Panc1 (cell line): ENCODE data around the gene TP53BP2. TPM values are rescaled to one million over a fixed set of nuclear protein-coding genes. Genes with fewer than 3 reads are reported as not detected.
A peak's percentile ranks its signal among the peaks of the same experiment; 100 is the strongest.

Source experiments
- ATAC-seq: fragments of 200-7000 bp; cut with Tn5 transposase; 2 replicates; pipeline ENCODE4 v1.9.1; 2020; ENCODE audit warnings: mild to moderate bottlenecking, moderate library complexity
- BruUV-seq: library from RNA; stranded (reverse); fragments of 400-500 nt; replicated peaks from 2 replicates; lab custom pipeline; 2021; lab: Mats Ljungman, UMichigan
- CTCF ChIA-PET: fragments of 300-600 bp; sonication (Branson Sonifier 250); formaldehyde crosslinking; loops from one replicate; lab custom pipeline; 2022; ENCODE audit warnings: antibody characterized with exemption; lab: Charles Lee
- POLR2A ChIA-PET: fragments of 300-600 bp; sonication (Branson Sonifier 250); formaldehyde crosslinking; loops from one replicate; lab custom pipeline; 2022; ENCODE audit warnings: antibody characterized with exemption; lab: Charles Lee
- DNase-seq: peaks from one replicate; pipeline ENCODE4 v3.0.0-alpha.2; 2010; ENCODE audit warnings: low read depth, low spot score
- H3K27ac ChIP-seq: 2 replicates; pipeline ENCODE4 v1.5.1; 2011; ENCODE audit warnings: mild to moderate bottlenecking, low read length, inconsistent platforms
- H3K27me3 ChIP-seq: fragments of 200-500 bp; sonication (Bioruptor generic); 2 replicates; pipeline ENCODE4 v1.6.0; 2014; ENCODE audit warnings: low read length, inconsistent platforms; ENCODE audit not compliant: control insufficient read depth, insufficient read depth
- H3K36me3 ChIP-seq: fragments of 200-500 bp; sonication (Bioruptor generic); 2 replicates; pipeline ENCODE4 v1.5.1; 2014; ENCODE audit warnings: inconsistent platforms, mild to moderate bottlenecking, low read length, moderate library complexity; ENCODE audit not compliant: control insufficient read depth, insufficient read depth
- H3K4me1 ChIP-seq: 2 replicates; pipeline ENCODE4 v1.5.1; 2011; ENCODE audit warnings: inconsistent platforms, mild to moderate bottlenecking, low read length, moderate library complexity; ENCODE audit not compliant: control insufficient read depth, insufficient read depth
- H3K4me3 ChIP-seq, 2 experiments: 2 replicates each; pipeline ENCODE4 v1.5.1; 2011 to 2012; ENCODE audit warnings: low read depth in 2 of 2, low read length in 2 of 2, mild to moderate bottlenecking in 2 of 2, inconsistent platforms in 1 of 2, moderate library complexity in 1 of 2
- H3K9me3 ChIP-seq: fragments of 200-500 bp; sonication (Bioruptor generic); 2 replicates; pipeline ENCODE4 v1.5.1; 2014; ENCODE audit warnings: low read depth, mild to moderate bottlenecking, inconsistent platforms, low read length, moderate library complexity; ENCODE audit not compliant: control insufficient read depth, insufficient read depth
- POLR2AphosphoS5 ChIP-seq: IDR thresholded peaks from 2 replicates; pipeline ENCODE4 v1.6.1; 2012; ENCODE audit warnings: mild to moderate bottlenecking, low read depth, low read length, moderate library complexity
- REST ChIP-seq, 2 experiments: IDR thresholded peaks; 2 replicates each; pipeline ENCODE4 v1.6.1; 2011 to 2012; ENCODE audit warnings: low read depth in 2 of 2, control low read depth in 1 of 2, low read length in 1 of 2, mild to moderate bottlenecking in 1 of 2, moderate library complexity in 1 of 2; ENCODE audit not compliant: insufficient read depth in 1 of 2
- SIN3A ChIP-seq: IDR thresholded peaks from 2 replicates; pipeline ENCODE4 v1.6.1; 2012; ENCODE audit warnings: low read depth, mild to moderate bottlenecking, low read length, moderate library complexity, borderline replicate concordance; ENCODE audit not compliant: insufficient read depth
- TCF7L2 ChIP-seq: IDR thresholded peaks from 2 replicates; pipeline ENCODE4 v1.6.1; 2011; ENCODE audit warnings: mild to moderate bottlenecking, low read depth, low read length, inconsistent platforms
- in situ Hi-C: cut with HindIII; loops from 2 replicates; pipeline ENCODE4 v1.10.0; 2016; ENCODE audit warnings: low sequenced_read_pairs, low pct_unique_long_range_greater_than_20kb
- intact Hi-C: fragments of 100-400 bp; cut with micrococcal nuclease; formaldehyde crosslinking; loops from one replicate; pipeline ENCODE4 v1.10.0; 2022; ENCODE audit not compliant: unreplicated experiment
- total RNA-seq: library from RNA; stranded (reverse); gene quantifications from one replicate; pipeline ENCODE4 v1.2.1, GENCODE V29; 2021; ENCODE audit not compliant: unreplicated experiment
- TF ChIP-seq, protein P1 (sequence below): fragments of 450-650 bp; IDR thresholded peaks from 2 replicates; pipeline ENCODE4 v1.5.1; 2017; ENCODE audit warnings: mild to moderate bottlenecking

TP53BP2 gene
- total RNA-seq, 1 experiment from 2014 or later = 51.4 TPM

DNA sequence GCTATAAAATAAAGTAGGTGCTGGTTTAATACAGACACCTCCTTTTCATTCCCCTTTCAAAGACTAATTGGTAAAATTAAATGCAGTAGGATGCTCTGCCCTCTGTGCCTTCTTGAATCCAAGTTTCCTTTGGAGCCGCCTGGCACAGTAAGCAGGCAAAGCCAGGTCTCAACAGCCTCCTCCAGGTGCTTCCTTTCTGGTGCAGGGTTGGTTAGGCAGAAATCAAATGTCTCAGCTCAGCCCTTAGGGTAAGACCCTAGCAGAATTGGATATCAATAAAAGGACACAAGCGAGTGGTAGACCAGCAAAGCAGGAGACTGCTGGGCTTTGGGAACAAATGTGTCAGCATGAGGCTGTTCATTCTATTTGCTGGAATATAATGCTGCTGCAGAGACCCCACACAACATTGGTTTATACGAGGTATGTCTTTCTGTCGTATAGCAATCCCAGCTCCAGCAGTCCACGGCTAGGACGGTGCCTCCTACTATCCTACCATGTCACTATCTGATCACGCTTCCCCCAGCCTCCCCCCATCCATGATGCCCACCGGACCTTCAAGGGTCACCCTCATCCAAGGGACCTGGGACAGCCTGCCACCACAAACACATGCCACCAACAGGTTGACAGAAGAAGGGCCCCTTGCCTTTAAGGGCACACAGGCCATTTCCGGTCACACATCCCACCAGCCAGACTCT lies 75.0 kb downstream of the TP53BP2 start:
- H3K27ac ChIP-seq = peak overlapping the region; percentile 88
- no peak overlapping the region for H3K4me3 ChIP-seq
- no TSS peak for BruUV-seq
- DNase-seq (no peak), ATAC-seq (no peak)
- no peaks in the 10 kb centered on the region for H3K9me3 ChIP-seq
- peaks cover 14% of the 10 kb centered on the region; the same call in 1 of the 2 replicates for H3K36me3 ChIP-seq
- H3K4me1 ChIP-seq = peaks cover 39% of the 10 kb centered on the region
- ChIA-PET CTCF (no interaction called here), POLR2A (interaction anchor here (0.6 to 0.9 kb wide), 3 partner anchors 42 to 66 kb away, joined by 3 to 4 read pairs (median 3); no protein-coding TSS in a partner anchor)
- no peak for TF ChIP-seq POLR2AphosphoS5
- TF ChIP-seq SIN3A = no peak
- TF ChIP-seq REST (IDR thresholded peaks at IDR 0.05; ENCODE audit: insufficient read depth in 1 of 2, low read depth in 2 of 2, low read length in 1 of 2) = no peak
- no peaks in the 10 kb centered on the region for H3K27me3 ChIP-seq
- in situ Hi-C loops (no loop called here), intact Hi-C loops (no loop called here)

- BruUV-seq = no TSS peak
- DNase-seq (no peak), ATAC-seq (no peak)
- in situ Hi-C loops (no loop called here), intact Hi-C loops (no loop called here)
- no peaks in the 10 kb centered on the region for H3K9me3 ChIP-seq
- ChIA-PET POLR2A (no interaction called here), CTCF (interaction anchor here (0.8 kb wide), 1 partner anchor 17 kb away, joined by 3 read pairs; no protein-coding TSS in a partner anchor)
- H3K4me3 ChIP-seq = no peak overlapping the region
- H3K27ac ChIP-seq = no peak overlapping the region
- H3K36me3 ChIP-seq = peaks cover 7% of the 10 kb centered on the region; the same call in 1 of the 2 replicates
- H3K27me3 ChIP-seq = no peaks in the 10 kb centered on the region
- H3K4me1 ChIP-seq = peaks cover 4% of the 10 kb centered on the region
- no peak for TF ChIP-seq POLR2AphosphoS5
- no peak for TF ChIP-seq TCF7L2
- no peak for TF ChIP-seq REST (IDR thresholded peaks at IDR 0.05; ENCODE audit: insufficient read depth in 1 of 2, low read depth in 2 of 2, low read length in 1 of 2)
- no peak for TF ChIP-seq SIN3A
- TF ChIP-seq, protein P1, sequence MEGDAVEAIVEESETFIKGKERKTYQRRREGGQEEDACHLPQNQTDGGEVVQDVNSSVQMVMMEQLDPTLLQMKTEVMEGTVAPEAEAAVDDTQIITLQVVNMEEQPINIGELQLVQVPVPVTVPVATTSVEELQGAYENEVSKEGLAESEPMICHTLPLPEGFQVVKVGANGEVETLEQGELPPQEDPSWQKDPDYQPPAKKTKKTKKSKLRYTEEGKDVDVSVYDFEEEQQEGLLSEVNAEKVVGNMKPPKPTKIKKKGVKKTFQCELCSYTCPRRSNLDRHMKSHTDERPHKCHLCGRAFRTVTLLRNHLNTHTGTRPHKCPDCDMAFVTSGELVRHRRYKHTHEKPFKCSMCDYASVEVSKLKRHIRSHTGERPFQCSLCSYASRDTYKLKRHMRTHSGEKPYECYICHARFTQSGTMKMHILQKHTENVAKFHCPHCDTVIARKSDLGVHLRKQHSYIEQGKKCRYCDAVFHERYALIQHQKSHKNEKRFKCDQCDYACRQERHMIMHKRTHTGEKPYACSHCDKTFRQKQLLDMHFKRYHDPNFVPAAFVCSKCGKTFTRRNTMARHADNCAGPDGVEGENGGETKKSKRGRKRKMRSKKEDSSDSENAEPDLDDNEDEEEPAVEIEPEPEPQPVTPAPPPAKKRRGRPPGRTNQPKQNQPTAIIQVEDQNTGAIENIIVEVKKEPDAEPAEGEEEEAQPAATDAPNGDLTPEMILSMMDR = no peak
These were observed 79.9 kb downstream of the TP53BP2 start for GRCh38 chr1:223765719-223766340.
